ENCODE data around the gene ACTN1. TPM values are rescaled to one million over a fixed set of nuclear protein-coding genes. Genes with fewer than 3 reads are reported as not detected.
A peak's percentile ranks its signal among the peaks of the same experiment; 100 is the strongest.

The ACTN1 gene
- total and polyA plus RNA-seq, 11 donors: 48.4 to 252 (median 104) TPM

DNA sequence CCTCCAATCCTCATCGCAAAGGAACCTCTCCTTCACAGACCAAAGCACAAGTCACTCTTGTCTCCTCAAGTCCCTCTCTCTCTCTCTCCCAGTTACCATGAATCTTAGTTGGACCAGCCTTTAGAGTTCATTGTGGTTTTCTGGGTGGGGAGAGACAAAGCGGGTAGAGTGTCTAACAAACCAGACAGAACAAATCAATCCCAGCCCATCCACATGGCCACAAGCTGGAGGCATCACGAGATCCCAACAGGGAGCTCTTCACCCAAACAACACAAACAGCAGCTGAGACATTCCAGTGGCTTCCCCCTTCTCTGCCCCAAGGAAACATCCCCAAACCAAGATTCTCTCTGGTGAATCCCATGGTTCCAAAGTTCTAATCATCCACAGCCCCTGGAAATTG lies 22.4 kb downstream of the ACTN1 start:
- 93 to 97% (median 95%) methylated on average over 3 of the region's 3 CpGs for WGBS, 4 donors
- peaks cover 0 to 7% (median 0%) of the 10 kb centered on the region in 9 donors for H3K36me3 ChIP-seq
- H3K27ac ChIP-seq: peak overlapping the region in 4 of 12 donors; percentile 70 to 98 (median 82)
- intact Hi-C loops (cut with DNase I): loop anchor here in 1 of 10 donors (2.0 kb wide), 1 partner anchor 20 kb away; no protein-coding TSS in a partner anchor
- peaks cover 33 to 98% (median 82%) of the 10 kb centered on the region in 12 donors for H3K4me1 ChIP-seq
- H3K27me3 ChIP-seq: no peaks in the 10 kb centered on the region
- DNase-seq (no peak), ATAC-seq (no peak)
- H3K9me3 ChIP-seq: no peaks in the 10 kb centered on the region
- H3K4me3 ChIP-seq: no peak overlapping the region
- no peak for TF ChIP-seq POLR2A (IDR thresholded peaks at IDR 0.05)
- TF ChIP-seq, protein P1, sequence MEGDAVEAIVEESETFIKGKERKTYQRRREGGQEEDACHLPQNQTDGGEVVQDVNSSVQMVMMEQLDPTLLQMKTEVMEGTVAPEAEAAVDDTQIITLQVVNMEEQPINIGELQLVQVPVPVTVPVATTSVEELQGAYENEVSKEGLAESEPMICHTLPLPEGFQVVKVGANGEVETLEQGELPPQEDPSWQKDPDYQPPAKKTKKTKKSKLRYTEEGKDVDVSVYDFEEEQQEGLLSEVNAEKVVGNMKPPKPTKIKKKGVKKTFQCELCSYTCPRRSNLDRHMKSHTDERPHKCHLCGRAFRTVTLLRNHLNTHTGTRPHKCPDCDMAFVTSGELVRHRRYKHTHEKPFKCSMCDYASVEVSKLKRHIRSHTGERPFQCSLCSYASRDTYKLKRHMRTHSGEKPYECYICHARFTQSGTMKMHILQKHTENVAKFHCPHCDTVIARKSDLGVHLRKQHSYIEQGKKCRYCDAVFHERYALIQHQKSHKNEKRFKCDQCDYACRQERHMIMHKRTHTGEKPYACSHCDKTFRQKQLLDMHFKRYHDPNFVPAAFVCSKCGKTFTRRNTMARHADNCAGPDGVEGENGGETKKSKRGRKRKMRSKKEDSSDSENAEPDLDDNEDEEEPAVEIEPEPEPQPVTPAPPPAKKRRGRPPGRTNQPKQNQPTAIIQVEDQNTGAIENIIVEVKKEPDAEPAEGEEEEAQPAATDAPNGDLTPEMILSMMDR (IDR thresholded peaks at IDR 0.05): no peak

DNA sequence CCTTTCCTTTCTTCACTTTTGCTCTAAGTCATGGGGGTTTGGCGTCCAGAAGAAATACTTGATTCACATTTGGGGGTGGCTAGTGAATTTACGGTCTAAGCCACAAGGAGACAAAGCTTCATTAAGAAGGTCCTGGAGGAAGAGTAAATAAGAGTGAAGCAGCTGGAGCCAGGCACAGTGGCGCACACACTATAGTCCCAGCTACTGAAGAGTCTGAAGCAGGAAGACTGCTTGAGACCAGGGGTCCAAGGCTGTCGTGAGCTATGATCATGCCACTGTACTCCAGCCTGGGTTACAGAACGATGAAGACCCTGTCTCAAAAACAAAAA lies 23.3 kb downstream of the ACTN1 start:
- H3K36me3 ChIP-seq: peaks cover 0 to 7% (median 0%) of the 10 kb centered on the region in 9 donors
- no peaks in the 10 kb centered on the region for H3K9me3 ChIP-seq
- 50 to 58% (median 56%) methylated on average over 5 of the region's 5 CpGs for WGBS, 4 donors
- DNase-seq: peak in 1 of 5 donors; percentile 25
- peak overlapping the region in 9 of 12 donors; percentile 3 to 98 (median 59) for H3K27ac ChIP-seq
- TF ChIP-seq, protein P1 (IDR thresholded peaks at IDR 0.05): no peak
- TF ChIP-seq POLR2A (IDR thresholded peaks at IDR 0.05): no peak
- no peaks in the 10 kb centered on the region for H3K27me3 ChIP-seq
- H3K4me1 ChIP-seq: peaks cover 38 to 98% (median 86%) of the 10 kb centered on the region in 12 donors
- intact Hi-C loops (cut with DNase I): loop anchor here in 1 of 10 donors (2.0 kb wide), 1 partner anchor 21 kb away; no protein-coding TSS in a partner anchor
- H3K4me3 ChIP-seq: no peak overlapping the region
- ATAC-seq: no peak

DNA sequence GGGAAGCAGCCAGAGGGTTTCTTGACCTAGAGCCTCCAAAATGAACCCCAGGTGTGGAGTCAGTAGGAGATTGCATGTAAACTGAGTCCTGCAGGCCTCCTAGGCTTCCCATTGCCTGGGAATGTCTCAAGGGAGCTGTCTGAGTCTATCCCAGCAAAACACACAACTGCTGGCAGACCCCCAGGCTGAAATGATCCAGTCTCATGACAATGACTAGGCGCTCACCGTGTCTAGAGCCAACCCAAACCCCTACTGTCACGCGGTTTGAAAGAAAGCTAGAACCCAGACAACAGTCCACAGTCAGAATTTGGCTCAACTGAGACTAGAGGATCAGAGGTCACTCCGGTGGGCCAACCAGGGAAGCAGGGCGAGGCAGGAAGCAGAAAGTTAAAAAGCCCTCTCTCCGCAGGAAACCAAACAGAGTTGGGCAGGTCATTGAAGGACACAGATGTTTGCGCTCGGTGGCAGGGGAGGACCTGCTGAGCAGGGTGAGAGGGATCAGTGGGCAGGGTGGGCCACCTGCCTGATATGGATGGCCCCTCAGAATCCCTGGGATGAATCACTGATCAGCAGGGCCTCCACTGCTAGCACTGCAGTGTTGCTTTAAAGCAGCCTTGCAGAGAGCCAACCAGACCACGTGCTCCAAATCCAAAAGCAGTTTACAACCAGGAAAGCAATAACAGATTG lies 23.8 kb downstream of the ACTN1 start:
- Histone ChIP-seq H3K27ac (peak overlapping the region in 11 of 12 donors; percentile 2 to 98 (median 51)), H3K4me1 (peaks cover 38 to 100% (median 89%) of the 10 kb centered on the region in 12 donors), H3K4me3 (no peak overlapping the region), H3K9me3 (no peaks in the 10 kb centered on the region), H3K27me3 (no peaks in the 10 kb centered on the region), H3K36me3 (peaks cover 0 to 7% (median 0%) of the 10 kb centered on the region in 9 donors)
- ATAC-seq (peak in 1 of 4 donors; percentile 24), DNase-seq (peak in 1 of 5 donors; percentile 36)
- no peak for TF ChIP-seq POLR2A (IDR thresholded peaks at IDR 0.05)
- TF ChIP-seq, protein P1 (IDR thresholded peaks at IDR 0.05): no peak
- WGBS, 4 donors: 33 to 52% (median 44%) methylated on average over 8 to 10 of the region's 10 CpGs
- intact Hi-C loops (cut with DNase I): no loop called here

DNA sequence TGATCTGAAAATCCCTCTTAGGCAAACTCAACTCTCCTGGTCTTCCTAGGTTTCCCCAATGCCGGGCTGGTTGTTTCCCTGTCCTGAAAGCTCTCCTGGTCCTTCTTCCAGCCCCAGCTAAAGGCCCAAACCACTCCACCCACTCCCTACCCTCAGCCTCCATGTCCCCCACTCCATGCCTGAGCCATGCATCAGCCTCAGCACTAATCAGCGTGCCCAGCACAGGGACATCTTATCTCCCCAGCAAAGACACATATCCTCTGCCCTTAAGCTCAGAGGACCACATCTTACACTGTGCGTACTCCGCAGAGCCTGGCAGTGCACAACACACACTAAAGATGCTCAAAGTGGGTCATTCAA lies 25.9 kb downstream of the ACTN1 start:
- Histone ChIP-seq H3K4me3 (peak overlapping the region in 5 of 12 donors; percentile 3 to 38 (median 32)), H3K36me3 (peaks cover 0 to 7% (median 0%) of the 10 kb centered on the region in 9 donors), H3K9me3 (no peaks in the 10 kb centered on the region), H3K4me1 (peaks cover 46 to 99% (median 94%) of the 10 kb centered on the region in 12 donors), H3K27me3 (no peaks in the 10 kb centered on the region), H3K27ac (peak overlapping the region in 11 of 12 donors; percentile 63 to 98 (median 80))
- ATAC-seq (peak; percentile 1 to 19 (median 4)), DNase-seq (peak in 1 of 5 donors; percentile 50)
- no peak for TF ChIP-seq POLR2A (IDR thresholded peaks at IDR 0.05)
- TF ChIP-seq, protein P1 (IDR thresholded peaks at IDR 0.05): no peak
- WGBS, 4 donors: 54 to 68% (median 61%) methylated on average over 4 of the region's 4 CpGs
- intact Hi-C loops (cut with DNase I): no loop called here
